ENCODE measurements around the gene ACTMAP.
"Not testable (repeated sequence)": the region's sequence is repeated elsewhere in the genome, so short reads cannot be mapped to it uniquely, and the experiment has no call there.

DNA sequence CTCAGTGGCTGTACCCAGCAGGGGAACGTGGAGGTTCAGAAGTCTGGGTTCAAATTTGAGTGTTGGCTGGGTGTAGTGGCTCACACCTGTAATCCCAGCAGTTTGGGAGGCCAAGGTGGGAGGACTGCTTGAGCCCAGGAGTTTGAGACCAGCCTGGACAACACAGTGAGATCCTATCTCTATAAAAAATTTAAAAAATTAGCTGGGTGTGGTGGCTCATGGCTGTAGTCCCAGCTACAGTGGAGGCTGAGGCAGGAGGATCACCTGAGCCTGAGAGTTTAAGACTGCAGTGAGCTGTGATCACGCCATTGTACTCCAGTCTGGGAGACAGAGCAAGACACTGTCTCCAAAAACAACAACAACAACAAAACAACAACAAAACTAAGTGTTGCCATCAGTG, 33.9 kb upstream of the ACTMAP start:
- TF ChIP-seq, protein P1, sequence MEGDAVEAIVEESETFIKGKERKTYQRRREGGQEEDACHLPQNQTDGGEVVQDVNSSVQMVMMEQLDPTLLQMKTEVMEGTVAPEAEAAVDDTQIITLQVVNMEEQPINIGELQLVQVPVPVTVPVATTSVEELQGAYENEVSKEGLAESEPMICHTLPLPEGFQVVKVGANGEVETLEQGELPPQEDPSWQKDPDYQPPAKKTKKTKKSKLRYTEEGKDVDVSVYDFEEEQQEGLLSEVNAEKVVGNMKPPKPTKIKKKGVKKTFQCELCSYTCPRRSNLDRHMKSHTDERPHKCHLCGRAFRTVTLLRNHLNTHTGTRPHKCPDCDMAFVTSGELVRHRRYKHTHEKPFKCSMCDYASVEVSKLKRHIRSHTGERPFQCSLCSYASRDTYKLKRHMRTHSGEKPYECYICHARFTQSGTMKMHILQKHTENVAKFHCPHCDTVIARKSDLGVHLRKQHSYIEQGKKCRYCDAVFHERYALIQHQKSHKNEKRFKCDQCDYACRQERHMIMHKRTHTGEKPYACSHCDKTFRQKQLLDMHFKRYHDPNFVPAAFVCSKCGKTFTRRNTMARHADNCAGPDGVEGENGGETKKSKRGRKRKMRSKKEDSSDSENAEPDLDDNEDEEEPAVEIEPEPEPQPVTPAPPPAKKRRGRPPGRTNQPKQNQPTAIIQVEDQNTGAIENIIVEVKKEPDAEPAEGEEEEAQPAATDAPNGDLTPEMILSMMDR (IDR thresholded peaks at IDR 0.05 in 4 of 5, conservative IDR thresholded peaks at IDR 0.05 in 1 of 5) = not testable (repeated sequence)
- not testable (repeated sequence) for TF ChIP-seq POLR2A (IDR thresholded peaks at IDR 0.05)

All from gastrocnemius medialis (tissue), 4 donors.